ENCODE results near the gene DCP1B.

DNA sequence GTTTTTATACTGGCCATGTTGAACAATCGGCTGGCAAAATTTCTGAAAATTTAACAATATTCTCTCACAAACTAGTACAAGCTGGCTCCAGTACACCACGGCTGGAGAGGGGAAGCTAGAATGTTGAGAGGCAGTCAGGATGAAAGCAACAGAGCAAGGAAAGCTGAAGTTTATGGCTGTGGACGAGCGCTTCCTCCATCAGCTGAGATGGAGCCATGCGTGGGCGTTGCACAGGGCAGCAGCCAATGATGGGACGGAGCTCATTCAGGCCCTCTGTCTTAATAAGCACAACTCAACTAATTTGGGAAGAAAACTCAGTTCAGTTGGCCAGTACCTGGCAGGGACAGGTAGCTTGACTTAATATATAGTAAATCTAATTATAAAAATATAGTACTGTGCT, 14.1 kb upstream of the DCP1B start:
- TF ChIP-seq NR2F2 (IDR thresholded peaks at IDR 0.05) (no peak), CTCF (IDR thresholded peaks at IDR 0.05; ENCODE audit: low read depth, low read length, missing input control) (no peak), GABPA (IDR thresholded peaks at IDR 0.05 in 1 of 2, conservative IDR thresholded peaks at IDR 0.05 in 1 of 2) (no peak), RAD21 (IDR thresholded peaks at IDR 0.05) (no peak), ATF3 (IDR thresholded peaks at IDR 0.05) (no peak), EGR1 (IDR thresholded peaks at IDR 0.05; ENCODE audit: low read depth in 2 of 2) (no peak), TAF1 (conservative IDR thresholded peaks at IDR 0.05) (no peak), MAX (IDR thresholded peaks at IDR 0.05) (no peak), YY1 (IDR thresholded peaks at IDR 0.05) (no peak), SP1 (IDR thresholded peaks at IDR 0.05) (no peak)
- TF ChIP-seq, protein P1, sequence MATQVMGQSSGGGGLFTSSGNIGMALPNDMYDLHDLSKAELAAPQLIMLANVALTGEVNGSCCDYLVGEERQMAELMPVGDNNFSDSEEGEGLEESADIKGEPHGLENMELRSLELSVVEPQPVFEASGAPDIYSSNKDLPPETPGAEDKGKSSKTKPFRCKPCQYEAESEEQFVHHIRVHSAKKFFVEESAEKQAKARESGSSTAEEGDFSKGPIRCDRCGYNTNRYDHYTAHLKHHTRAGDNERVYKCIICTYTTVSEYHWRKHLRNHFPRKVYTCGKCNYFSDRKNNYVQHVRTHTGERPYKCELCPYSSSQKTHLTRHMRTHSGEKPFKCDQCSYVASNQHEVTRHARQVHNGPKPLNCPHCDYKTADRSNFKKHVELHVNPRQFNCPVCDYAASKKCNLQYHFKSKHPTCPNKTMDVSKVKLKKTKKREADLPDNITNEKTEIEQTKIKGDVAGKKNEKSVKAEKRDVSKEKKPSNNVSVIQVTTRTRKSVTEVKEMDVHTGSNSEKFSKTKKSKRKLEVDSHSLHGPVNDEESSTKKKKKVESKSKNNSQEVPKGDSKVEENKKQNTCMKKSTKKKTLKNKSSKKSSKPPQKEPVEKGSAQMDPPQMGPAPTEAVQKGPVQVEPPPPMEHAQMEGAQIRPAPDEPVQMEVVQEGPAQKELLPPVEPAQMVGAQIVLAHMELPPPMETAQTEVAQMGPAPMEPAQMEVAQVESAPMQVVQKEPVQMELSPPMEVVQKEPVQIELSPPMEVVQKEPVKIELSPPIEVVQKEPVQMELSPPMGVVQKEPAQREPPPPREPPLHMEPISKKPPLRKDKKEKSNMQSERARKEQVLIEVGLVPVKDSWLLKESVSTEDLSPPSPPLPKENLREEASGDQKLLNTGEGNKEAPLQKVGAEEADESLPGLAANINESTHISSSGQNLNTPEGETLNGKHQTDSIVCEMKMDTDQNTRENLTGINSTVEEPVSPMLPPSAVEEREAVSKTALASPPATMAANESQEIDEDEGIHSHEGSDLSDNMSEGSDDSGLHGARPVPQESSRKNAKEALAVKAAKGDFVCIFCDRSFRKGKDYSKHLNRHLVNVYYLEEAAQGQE (IDR thresholded peaks at IDR 0.05), result no peak
